Astrocyte (in vitro differentiated cells and primary cell): ENCODE measurements around the gene MYB. TPM values are rescaled to one million over a fixed set of nuclear protein-coding genes. Genes with fewer than 3 reads are reported as not detected.

Experiments
- DNase-seq: peaks from one replicate; pipeline ENCODE4 v3.0.0-alpha.2; 2010; ENCODE audit warnings: low read depth
- FAIRE-seq: peaks from 2 replicates; lab custom pipeline; 2011; peaks lifted over from hg19 to GRCh38; lab: Jason Lieb, UNC
- H2AFZ ChIP-seq: 2 replicates; pipeline ENCODE4 v1.6.0; 2012; ENCODE audit warnings: low read depth, low read length, inconsistent platforms
- H3K27ac ChIP-seq: 2 replicates; pipeline ENCODE4 v1.5.1; 2011; ENCODE audit warnings: low read depth, low read length, inconsistent platforms
- H3K27me3 ChIP-seq: 2 replicates; pipeline ENCODE4 v1.6.0; 2011; ENCODE audit warnings: low read length, inconsistent platforms; ENCODE audit not compliant: insufficient read depth
- H3K36me3 ChIP-seq: 2 replicates; pipeline ENCODE4 v1.5.1; 2011; ENCODE audit warnings: low read length, inconsistent platforms; ENCODE audit not compliant: insufficient read depth
- H3K4me1 ChIP-seq: 2 replicates; pipeline ENCODE4 v1.5.1; 2011; ENCODE audit warnings: low read length, inconsistent platforms; ENCODE audit not compliant: insufficient read depth
- H3K4me2 ChIP-seq: 2 replicates; pipeline ENCODE4 v1.6.0; 2012; ENCODE audit warnings: low read length, inconsistent platforms
- H3K4me3 ChIP-seq: 2 replicates; pipeline ENCODE4 v1.5.1; 2011; ENCODE audit warnings: low read depth, mild to moderate bottlenecking, low read length, inconsistent platforms; ENCODE audit not compliant: insufficient read depth
- H3K79me2 ChIP-seq: 2 replicates; pipeline ENCODE4 v1.6.0; 2012; ENCODE audit warnings: mild to moderate bottlenecking, low read length, inconsistent platforms; ENCODE audit not compliant: insufficient read depth
- H3K9ac ChIP-seq: 2 replicates; pipeline ENCODE4 v1.6.0; 2012; ENCODE audit warnings: mild to moderate bottlenecking, low read length, inconsistent platforms
- H3K9me3 ChIP-seq: 2 replicates; pipeline ENCODE4 v1.5.1; 2012; ENCODE audit warnings: low read depth, mild to moderate bottlenecking, low read length, inconsistent platforms; ENCODE audit not compliant: insufficient read depth
- H4K20me1 ChIP-seq: 2 replicates; pipeline ENCODE4 v1.6.0; 2012; ENCODE audit warnings: low read length, inconsistent platforms; ENCODE audit not compliant: insufficient read depth
- H3K27ac Mint-ChIP-seq: one replicate; pipeline ENCODE4 v1.8.0; 2021; ENCODE audit warnings: mild to moderate bottlenecking, mixed read lengths; ENCODE audit not compliant: unreplicated experiment
- H3K27me3 Mint-ChIP-seq: one replicate; pipeline ENCODE4 v1.8.0; 2021; ENCODE audit warnings: low read depth, mixed read lengths; ENCODE audit not compliant: unreplicated experiment
- H3K36me3 Mint-ChIP-seq: one replicate; pipeline ENCODE4 v1.8.0; 2021; ENCODE audit warnings: low read depth, mixed read lengths; ENCODE audit not compliant: unreplicated experiment
- H3K4me1 Mint-ChIP-seq: one replicate; pipeline ENCODE4 v1.8.0; 2021; ENCODE audit warnings: low read depth, mixed read lengths; ENCODE audit not compliant: unreplicated experiment
- H3K4me3 Mint-ChIP-seq: one replicate; pipeline ENCODE4 v1.8.0; 2021; ENCODE audit warnings: mild to moderate bottlenecking, moderate library complexity, mixed read lengths; ENCODE audit not compliant: unreplicated experiment
- H3K9me3 Mint-ChIP-seq: one replicate; pipeline ENCODE4 v1.8.0; 2021; ENCODE audit warnings: mild to moderate bottlenecking, mixed read lengths; ENCODE audit not compliant: unreplicated experiment
- CTCF ChIP-seq: IDR thresholded peaks from 2 replicates; pipeline ENCODE4 v1.5.1; 2011; ENCODE audit warnings: low read depth, mild to moderate bottlenecking, inconsistent platforms, low read length, moderate library complexity; ENCODE audit not compliant: insufficient read depth
- EZH2 ChIP-seq: IDR thresholded peaks from 2 replicates; pipeline ENCODE4 v1.6.1; 2012; ENCODE audit warnings: mild to moderate bottlenecking, low read length, inconsistent platforms; ENCODE audit not compliant: insufficient read depth
- total RNA-seq: library from RNA; stranded (reverse); gene quantifications from 2 replicates; pipeline ENCODE4 v1.2.1, GENCODE V29; 2021

Gene MYB
- total RNA-seq, 1 donor from 2014 or later: not detected

DNA sequence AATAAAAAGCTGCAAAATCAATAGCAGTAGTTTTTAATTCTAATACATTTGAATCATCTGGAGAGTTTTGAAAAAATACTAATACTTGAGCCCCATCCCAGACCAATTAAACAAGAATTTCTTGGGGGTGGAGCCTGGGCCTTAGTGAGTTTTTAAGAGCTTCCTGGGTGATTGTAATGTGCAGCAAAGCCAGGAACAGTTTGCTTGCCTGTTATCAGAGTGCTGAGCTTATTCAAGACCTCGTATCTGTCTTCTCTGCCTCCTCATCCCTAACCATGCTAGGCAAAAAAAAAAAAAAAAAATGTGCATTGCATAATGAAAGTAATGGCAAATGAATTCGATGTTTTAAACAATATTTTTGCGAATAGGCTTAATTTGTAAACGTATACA is 36.4 kb upstream of the MYB start:
- Histone ChIP-seq H3K9me3 (no peaks in the 10 kb centered on the region), H3K27me3 (peaks cover 3% of the 10 kb centered on the region), H3K27ac (no peak overlapping the region), H3K4me1 (peaks cover 7% of the 10 kb centered on the region), H3K4me3 (no peak overlapping the region), H3K4me2 (no peak overlapping the region), H3K9ac (no peak overlapping the region), H2AFZ (no peak overlapping the region), H3K79me2 (no peaks in the 10 kb centered on the region), H4K20me1 (no peaks in the 10 kb centered on the region), H3K36me3 (no peaks in the 10 kb centered on the region)
- H3K36me3 Mint-ChIP-seq: no peaks in the 10 kb centered on the region
- DNase-seq (no peak), FAIRE-seq (no peak)
- TF ChIP-seq CTCF: no peak
- no peak for TF ChIP-seq EZH2
- no peaks in the 10 kb centered on the region for H3K9me3 Mint-ChIP-seq
- no peak overlapping the region for H3K4me3 Mint-ChIP-seq
- peaks cover 16% of the 10 kb centered on the region for H3K27me3 Mint-ChIP-seq
- peaks cover 5% of the 10 kb centered on the region for H3K4me1 Mint-ChIP-seq
- no peak overlapping the region for H3K27ac Mint-ChIP-seq

- H3K4me3 Mint-ChIP-seq: no peak overlapping the region
- H3K9me3 ChIP-seq: no peaks in the 10 kb centered on the region
- no peaks in the 10 kb centered on the region for H3K9me3 Mint-ChIP-seq
- no peak overlapping the region for H3K9ac ChIP-seq
- H3K27me3 ChIP-seq: peaks cover 3% of the 10 kb centered on the region
- no peak overlapping the region for H2AFZ ChIP-seq
- no peaks in the 10 kb centered on the region for H3K36me3 ChIP-seq
- peak; percentile 8 for DNase-seq
- H4K20me1 ChIP-seq: no peaks in the 10 kb centered on the region
- peaks cover 7% of the 10 kb centered on the region for H3K4me1 ChIP-seq
- no peak overlapping the region for H3K27ac Mint-ChIP-seq
- H3K79me2 ChIP-seq: no peaks in the 10 kb centered on the region
- H3K27ac ChIP-seq: peak overlapping the region; percentile 6
- peaks cover 16% of the 10 kb centered on the region for H3K27me3 Mint-ChIP-seq
- no peaks in the 10 kb centered on the region for H3K36me3 Mint-ChIP-seq
- TF ChIP-seq CTCF (peak; percentile 59), EZH2 (no peak)
- no peak overlapping the region for H3K4me3 ChIP-seq
- peaks cover 5% of the 10 kb centered on the region for H3K4me1 Mint-ChIP-seq
- FAIRE-seq: no peak
- peak overlapping the region; percentile 6 for H3K4me2 ChIP-seq
Measured at GRCh38 chr6:135145063-135145800, 35.9 kb upstream of the MYB start.
